ENCODE data around the gene CENPU. TPM values are rescaled to one million over a fixed set of nuclear protein-coding genes. Genes with fewer than 3 reads are reported as not detected.
A peak's percentile ranks its signal among the peaks of the same experiment; 100 is the strongest.

Gene CENPU
- polyA plus RNA-seq, 1 experiment = 8.0 TPM

GRCh38 chr4:184671101-184671500 lies 62.8 kb downstream of the CENPU start:
- Histone ChIP-seq H3K4me3 (ENCODE audit: low read depth, low read length) (no peak overlapping the region), H3K9me3 (ENCODE audit: control insufficient read depth, insufficient read depth, low read length) (no peaks in the 10 kb centered on the region), H3K27ac (ENCODE audit: low read depth, low read length) (no peak overlapping the region), H3K27me3 (ENCODE audit: control insufficient read depth, insufficient read depth, low read length) (no peaks in the 10 kb centered on the region)
- POLR2A ChIA-PET = no interaction called here
- DNase-seq (ENCODE audit: low read depth, low spot score) = no peak
- no peak for TF ChIP-seq CTCF (IDR thresholded peaks at IDR 0.05; ENCODE audit: low read depth, low read length)
- CTCF ChIA-PET = no interaction called here

- POLR2A ChIA-PET = no interaction called here
- H3K9me3 ChIP-seq (ENCODE audit: control insufficient read depth, insufficient read depth, low read length) = no peaks in the 10 kb centered on the region
- no peaks in the 10 kb centered on the region for H3K27me3 ChIP-seq (ENCODE audit: control insufficient read depth, insufficient read depth, low read length)
- H3K27ac ChIP-seq (ENCODE audit: low read depth, low read length) = no peak overlapping the region
- no peak for TF ChIP-seq CTCF (IDR thresholded peaks at IDR 0.05; ENCODE audit: low read depth, low read length)
- DNase-seq (ENCODE audit: low read depth, low spot score) = no peak
- CTCF ChIA-PET = no interaction called here
- no peak overlapping the region for H3K4me3 ChIP-seq (ENCODE audit: low read depth, low read length)
Observed at GRCh38 chr4:184669251-184669650, 64.6 kb downstream of the CENPU start.

GRCh38 chr4:184668511-184669114 lies 65.3 kb downstream of the CENPU start:
- no peak for DNase-seq (ENCODE audit: low read depth, low spot score)
- TF ChIP-seq CTCF (IDR thresholded peaks at IDR 0.05; ENCODE audit: low read depth, low read length) = no peak
- H3K27ac ChIP-seq (ENCODE audit: low read depth, low read length) = no peak overlapping the region
- ChIA-PET CTCF (no interaction called here), POLR2A (no interaction called here)
- no peak overlapping the region for H3K4me3 ChIP-seq (ENCODE audit: low read depth, low read length)
- H3K27me3 ChIP-seq (ENCODE audit: control insufficient read depth, insufficient read depth, low read length) = no peaks in the 10 kb centered on the region
- H3K9me3 ChIP-seq (ENCODE audit: control insufficient read depth, insufficient read depth, low read length) = no peaks in the 10 kb centered on the region

GRCh38 chr4:184668096-184668495 lies 65.8 kb downstream of the CENPU start:
- no peak for DNase-seq (ENCODE audit: low read depth, low spot score)
- no peaks in the 10 kb centered on the region for H3K9me3 ChIP-seq (ENCODE audit: control insufficient read depth, insufficient read depth, low read length)
- H3K4me3 ChIP-seq (ENCODE audit: low read depth, low read length) = no peak overlapping the region
- no peak for TF ChIP-seq CTCF (IDR thresholded peaks at IDR 0.05; ENCODE audit: low read depth, low read length)
- POLR2A ChIA-PET = no interaction called here
- H3K27ac ChIP-seq (ENCODE audit: low read depth, low read length) = no peak overlapping the region
- H3K27me3 ChIP-seq (ENCODE audit: control insufficient read depth, insufficient read depth, low read length) = no peaks in the 10 kb centered on the region
- CTCF ChIA-PET = no interaction called here

GRCh38 chr4:184666670-184667069 lies 67.2 kb downstream of the CENPU start:
- Histone ChIP-seq H3K27ac (ENCODE audit: low read depth, low read length) (peak overlapping the region; percentile 39), H3K27me3 (ENCODE audit: control insufficient read depth, insufficient read depth, low read length) (no peaks in the 10 kb centered on the region), H3K4me3 (ENCODE audit: low read depth, low read length) (no peak overlapping the region), H3K9me3 (ENCODE audit: control insufficient read depth, insufficient read depth, low read length) (no peaks in the 10 kb centered on the region)
- no peak for DNase-seq (ENCODE audit: low read depth, low spot score)
- no peak for TF ChIP-seq CTCF (IDR thresholded peaks at IDR 0.05; ENCODE audit: low read depth, low read length)
- CTCF ChIA-PET = no interaction called here
- POLR2A ChIA-PET = no interaction called here

Data from AG04450 (cell line).